Measurements from ENCODE around the gene C13orf46. TPM values are rescaled to one million over a fixed set of nuclear protein-coding genes. Genes with fewer than 3 reads are reported as not detected.

The C13orf46 gene
- total RNA-seq, 5 donors from 2014 or later (not counting 1 experiment from before 2014, with no cell fraction given): 18.4 to 33.9 (median 25.3) TPM

- Mint-ChIP-seq H3K9me3 (no peaks in the 10 kb centered on the region), H3K4me1 (no peaks in the 10 kb centered on the region), H3K27ac (no peak overlapping the region), H3K4me3 (no peak overlapping the region), H3K27me3 (no peaks in the 10 kb centered on the region), H3K36me3 (peaks cover 25% of the 10 kb centered on the region)
- no peaks in the 10 kb centered on the region for H3K9me3 ChIP-seq
- no peak for ATAC-seq (replicated peaks in 1 of 4)
- ChIA-PET CTCF (no interaction called here), POLR2A (no interaction called here)
- H3K4me3 ChIP-seq (ENCODE audit: control insufficient read depth in 1 of 2, extremely low read depth in 1 of 2, low read length in 1 of 2): no peak overlapping the region
- DNase-seq: no peak
- H3K27ac ChIP-seq (ENCODE audit: low read length): no peak overlapping the region
- WGBS (ENCODE audit: insufficient coverage): 93% methylated on average over 27 of the region's 36 CpGs
- peaks cover 0 to 2% of the 10 kb centered on the region in 2 experiments for H3K4me1 ChIP-seq (ENCODE audit: control insufficient read depth in 1 of 2, extremely low read depth in 1 of 2, insufficient read depth in 2 of 2, low read length in 2 of 2)
- H3K27me3 ChIP-seq (replicated peaks in 1 of 2; ENCODE audit: control insufficient read depth in 2 of 2, extremely low read depth in 1 of 2, insufficient read depth in 2 of 2, low read length in 1 of 2): no peaks in the 10 kb centered on the region
- peaks cover 30 to 59% of the 10 kb centered on the region in 2 donors for H3K36me3 ChIP-seq (ENCODE audit: control insufficient read depth in 2 of 2, extremely low read depth in 1 of 2, insufficient read depth in 1 of 2, low read length in 1 of 2)
These were observed 2.2 kb downstream of the C13orf46 start for GRCh38 chr13:113971471-113972231.

GRCh38 chr13:113970810-113971470 lies 2.9 kb downstream of the C13orf46 start:
- no peak overlapping the region for H3K4me3 Mint-ChIP-seq
- peaks cover 25% of the 10 kb centered on the region for H3K36me3 Mint-ChIP-seq
- ATAC-seq (replicated peaks in 1 of 4) (no peak), DNase-seq (no peak)
- H3K27me3 ChIP-seq (replicated peaks in 1 of 2; ENCODE audit: control insufficient read depth in 2 of 2, extremely low read depth in 1 of 2, insufficient read depth in 2 of 2, low read length in 1 of 2): no peaks in the 10 kb centered on the region
- H3K4me3 ChIP-seq (ENCODE audit: control insufficient read depth in 1 of 2, extremely low read depth in 1 of 2, low read length in 1 of 2): no peak overlapping the region
- no peaks in the 10 kb centered on the region for H3K4me1 Mint-ChIP-seq
- CTCF ChIA-PET: no interaction called here
- no peak overlapping the region for H3K27ac ChIP-seq (ENCODE audit: low read length)
- no peaks in the 10 kb centered on the region for H3K27me3 Mint-ChIP-seq
- no peaks in the 10 kb centered on the region for H3K4me1 ChIP-seq (ENCODE audit: control insufficient read depth in 1 of 2, extremely low read depth in 1 of 2, insufficient read depth in 2 of 2, low read length in 2 of 2)
- no peaks in the 10 kb centered on the region for H3K9me3 ChIP-seq
- WGBS (ENCODE audit: insufficient coverage): 90% methylated on average over 13 of the region's 19 CpGs
- H3K36me3 ChIP-seq (ENCODE audit: control insufficient read depth in 2 of 2, extremely low read depth in 1 of 2, insufficient read depth in 1 of 2, low read length in 1 of 2): peaks cover 28 to 55% of the 10 kb centered on the region in 2 donors
- POLR2A ChIA-PET: no interaction called here
- peak overlapping the region in 1 of 2 donors; percentile 48 for H3K27ac Mint-ChIP-seq
- H3K9me3 Mint-ChIP-seq: no peaks in the 10 kb centered on the region

GRCh38 chr13:113969973-113970611 lies 3.8 kb downstream of the C13orf46 start:
- ChIA-PET POLR2A (no interaction called here), CTCF (no interaction called here)
- peaks cover 22% of the 10 kb centered on the region for H3K36me3 Mint-ChIP-seq
- no peak for ATAC-seq (replicated peaks in 1 of 4)
- Histone ChIP-seq H3K27ac (ENCODE audit: low read length) (no peak overlapping the region), H3K4me1 (ENCODE audit: control insufficient read depth in 1 of 2, extremely low read depth in 1 of 2, insufficient read depth in 2 of 2, low read length in 2 of 2) (no peaks in the 10 kb centered on the region), H3K9me3 (no peaks in the 10 kb centered on the region), H3K27me3 (replicated peaks in 1 of 2; ENCODE audit: control insufficient read depth in 2 of 2, extremely low read depth in 1 of 2, insufficient read depth in 2 of 2, low read length in 1 of 2) (no peaks in the 10 kb centered on the region), H3K4me3 (ENCODE audit: control insufficient read depth in 1 of 2, extremely low read depth in 1 of 2, low read length in 1 of 2) (no peak overlapping the region), H3K36me3 (ENCODE audit: control insufficient read depth in 2 of 2, extremely low read depth in 1 of 2, insufficient read depth in 1 of 2, low read length in 1 of 2) (peaks cover 23 to 46% of the 10 kb centered on the region in 2 donors)
- DNase-seq: no peak
- H3K27ac Mint-ChIP-seq: no peak overlapping the region
- H3K4me3 Mint-ChIP-seq: no peak overlapping the region
- no peaks in the 10 kb centered on the region for H3K4me1 Mint-ChIP-seq
- no peaks in the 10 kb centered on the region for H3K27me3 Mint-ChIP-seq
- 97% methylated on average over 16 of the region's 20 CpGs for WGBS (ENCODE audit: insufficient coverage)
- H3K9me3 Mint-ChIP-seq: no peaks in the 10 kb centered on the region

GRCh38 chr13:113969311-113969972 lies 4.4 kb downstream of the C13orf46 start:
- H3K27ac Mint-ChIP-seq: no peak overlapping the region
- H3K4me1 ChIP-seq (ENCODE audit: control insufficient read depth in 1 of 2, extremely low read depth in 1 of 2, insufficient read depth in 2 of 2, low read length in 2 of 2): no peaks in the 10 kb centered on the region
- DNase-seq (no peak), ATAC-seq (replicated peaks in 1 of 4) (no peak)
- ChIA-PET POLR2A (no interaction called here), CTCF (no interaction called here)
- no peaks in the 10 kb centered on the region for H3K27me3 ChIP-seq (replicated peaks in 1 of 2; ENCODE audit: control insufficient read depth in 2 of 2, extremely low read depth in 1 of 2, insufficient read depth in 2 of 2, low read length in 1 of 2)
- WGBS (ENCODE audit: insufficient coverage): 94% methylated on average over 16 of the region's 25 CpGs
- no peaks in the 10 kb centered on the region for H3K9me3 ChIP-seq
- peaks cover 16% of the 10 kb centered on the region for H3K36me3 Mint-ChIP-seq
- H3K4me3 Mint-ChIP-seq: no peak overlapping the region
- H3K4me1 Mint-ChIP-seq: no peaks in the 10 kb centered on the region
- H3K9me3 Mint-ChIP-seq: no peaks in the 10 kb centered on the region
- H3K4me3 ChIP-seq (ENCODE audit: control insufficient read depth in 1 of 2, extremely low read depth in 1 of 2, low read length in 1 of 2): no peak overlapping the region
- H3K36me3 ChIP-seq (ENCODE audit: control insufficient read depth in 2 of 2, extremely low read depth in 1 of 2, insufficient read depth in 1 of 2, low read length in 1 of 2): peaks cover 22 to 40% of the 10 kb centered on the region in 2 donors
- no peak overlapping the region for H3K27ac ChIP-seq (ENCODE audit: low read length)
- H3K27me3 Mint-ChIP-seq: no peaks in the 10 kb centered on the region

- Mint-ChIP-seq H3K9me3 (no peaks in the 10 kb centered on the region), H3K4me1 (no peaks in the 10 kb centered on the region), H3K27ac (peak overlapping the region in 1 of 2 donors; percentile 4), H3K4me3 (no peak overlapping the region), H3K27me3 (no peaks in the 10 kb centered on the region), H3K36me3 (peaks cover 11% of the 10 kb centered on the region)
- Histone ChIP-seq H3K36me3 (ENCODE audit: control insufficient read depth in 2 of 2, extremely low read depth in 1 of 2, insufficient read depth in 1 of 2, low read length in 1 of 2) (peaks cover 28 to 34% of the 10 kb centered on the region in 2 donors), H3K4me3 (ENCODE audit: control insufficient read depth in 1 of 2, extremely low read depth in 1 of 2, low read length in 1 of 2) (no peak overlapping the region), H3K27me3 (replicated peaks in 1 of 2; ENCODE audit: control insufficient read depth in 2 of 2, extremely low read depth in 1 of 2, insufficient read depth in 2 of 2, low read length in 1 of 2) (no peaks in the 10 kb centered on the region), H3K4me1 (ENCODE audit: control insufficient read depth in 1 of 2, extremely low read depth in 1 of 2, insufficient read depth in 2 of 2, low read length in 2 of 2) (no peaks in the 10 kb centered on the region), H3K9me3 (no peaks in the 10 kb centered on the region), H3K27ac (ENCODE audit: low read length) (no peak overlapping the region)
- DNase-seq (no peak), ATAC-seq (replicated peaks in 1 of 4) (no peak)
- ChIA-PET CTCF (no interaction called here), POLR2A (no interaction called here)
- WGBS (ENCODE audit: insufficient coverage): 95% methylated on average over 15 of the region's 17 CpGs
These were observed 5.2 kb downstream of the C13orf46 start for GRCh38 chr13:113968463-113969310.
